HG03354 (cell line): Measurements from ENCODE around the gene TCF3.
A peak's percentile ranks its signal among the peaks of the same experiment; 100 is the strongest.

Experiments used
- ATAC-seq: cut with Tn5 transposase; IDR thresholded peaks from one replicate; pipeline ENCODE4 v1.9.1; 2021; ENCODE audit warnings: mild to moderate bottlenecking; ENCODE audit not compliant: unreplicated experiment, poor library complexity, severe bottlenecking

TCF3 gene

GRCh38 chr19:1592024-1592754, 60.2 kb downstream of the TCF3 start:
- ATAC-seq: peak; percentile 78

GRCh38 chr19:1591421-1592023, 60.9 kb downstream of the TCF3 start:
- peak; percentile 1 for ATAC-seq

GRCh38 chr19:1590641-1591397, 61.6 kb downstream of the TCF3 start:
- no peak for ATAC-seq

- no peak for ATAC-seq
These were observed 64.5 kb downstream of the TCF3 start for GRCh38 chr19:1587872-1588271.

- no peak for ATAC-seq
These were observed 67.2 kb downstream of the TCF3 start for GRCh38 chr19:1585243-1585580.

- ATAC-seq: no peak
These were observed 67.7 kb downstream of the TCF3 start for GRCh38 chr19:1584500-1585242.

- no peak for ATAC-seq
These were observed 70.2 kb downstream of the TCF3 start for GRCh38 chr19:1582201-1582600.

GRCh38 chr19:1580957-1581356, 71.5 kb downstream of the TCF3 start:
- ATAC-seq: no peak

- ATAC-seq: no peak
These were observed 72.0 kb downstream of the TCF3 start for GRCh38 chr19:1580382-1580781.

- no peak for ATAC-seq
These were observed 73.2 kb downstream of the TCF3 start for GRCh38 chr19:1579222-1579621.

- ATAC-seq: no peak
These were observed 74.3 kb downstream of the TCF3 start for GRCh38 chr19:1577929-1578618.

GRCh38 chr19:1577090-1577928, 75.1 kb downstream of the TCF3 start:
- no peak for ATAC-seq

GRCh38 chr19:1576242-1577089, 75.9 kb downstream of the TCF3 start:
- ATAC-seq: no peak

GRCh38 chr19:1575323-1576241, 76.8 kb downstream of the TCF3 start:
- ATAC-seq: no peak

GRCh38 chr19:1574354-1575136, 77.9 kb downstream of the TCF3 start:
- ATAC-seq: no peak

GRCh38 chr19:1572795-1573194, 79.6 kb downstream of the TCF3 start:
- ATAC-seq: no peak
